Retina (tissue), 1 donor: ENCODE data around the gene STAT2.
"Not testable (repeated sequence)": the region's sequence is repeated elsewhere in the genome, so short reads cannot be mapped to it uniquely, and the experiment has no call there.

ENCODE experiments used
- DNase-seq: peaks from one replicate; pipeline ENCODE4 v3.0.0-alpha.2; 2016

Gene STAT2

DNA sequence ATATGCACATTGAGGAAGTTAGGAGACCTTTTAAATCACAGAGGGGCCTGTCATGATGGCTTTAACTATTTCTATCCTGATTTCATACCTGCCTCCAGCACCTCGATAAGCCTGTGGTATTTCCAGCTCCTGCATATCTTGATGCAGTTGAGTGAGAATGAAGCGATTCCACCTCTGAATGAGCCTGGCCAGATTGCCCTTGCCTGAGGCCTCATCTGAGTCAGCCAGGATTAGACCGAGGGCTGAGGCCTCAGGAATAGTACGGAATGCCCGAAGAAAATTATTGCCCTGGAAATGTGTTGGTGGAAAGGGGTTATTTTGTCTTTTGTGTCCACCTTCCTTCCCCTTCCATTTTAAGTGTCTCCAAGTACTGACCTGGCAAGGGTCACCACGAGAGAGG lies 35.7 kb downstream of the STAT2 start:
- no peak for DNase-seq

DNA sequence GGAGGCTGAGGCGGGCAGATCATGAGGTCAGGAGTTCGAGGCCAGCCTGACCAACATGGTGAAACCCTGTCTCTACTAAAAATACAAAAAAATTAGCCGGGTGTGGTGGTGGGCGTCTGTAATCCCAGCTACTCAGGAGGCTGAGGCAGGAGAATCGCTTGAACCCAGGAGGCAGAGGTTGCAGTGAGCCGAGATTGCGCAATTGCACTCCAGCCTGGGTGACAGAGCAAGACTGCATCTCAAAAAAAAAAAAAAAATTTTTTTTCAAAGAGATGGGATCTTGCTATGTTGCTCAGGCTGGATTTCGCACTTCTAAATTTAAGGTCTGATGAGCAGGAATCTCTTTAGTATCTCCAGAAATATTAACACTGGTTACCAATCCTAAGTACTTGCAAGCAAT lies 38.3 kb downstream of the STAT2 start:
- not testable (repeated sequence) for DNase-seq

GRCh38 chr12:56321027-56321426 lies 38.9 kb downstream of the STAT2 start:
- no peak for DNase-seq

- no peak for DNase-seq
Observed at GRCh38 chr12:56317675-56318074, 42.2 kb downstream of the STAT2 start.

DNA sequence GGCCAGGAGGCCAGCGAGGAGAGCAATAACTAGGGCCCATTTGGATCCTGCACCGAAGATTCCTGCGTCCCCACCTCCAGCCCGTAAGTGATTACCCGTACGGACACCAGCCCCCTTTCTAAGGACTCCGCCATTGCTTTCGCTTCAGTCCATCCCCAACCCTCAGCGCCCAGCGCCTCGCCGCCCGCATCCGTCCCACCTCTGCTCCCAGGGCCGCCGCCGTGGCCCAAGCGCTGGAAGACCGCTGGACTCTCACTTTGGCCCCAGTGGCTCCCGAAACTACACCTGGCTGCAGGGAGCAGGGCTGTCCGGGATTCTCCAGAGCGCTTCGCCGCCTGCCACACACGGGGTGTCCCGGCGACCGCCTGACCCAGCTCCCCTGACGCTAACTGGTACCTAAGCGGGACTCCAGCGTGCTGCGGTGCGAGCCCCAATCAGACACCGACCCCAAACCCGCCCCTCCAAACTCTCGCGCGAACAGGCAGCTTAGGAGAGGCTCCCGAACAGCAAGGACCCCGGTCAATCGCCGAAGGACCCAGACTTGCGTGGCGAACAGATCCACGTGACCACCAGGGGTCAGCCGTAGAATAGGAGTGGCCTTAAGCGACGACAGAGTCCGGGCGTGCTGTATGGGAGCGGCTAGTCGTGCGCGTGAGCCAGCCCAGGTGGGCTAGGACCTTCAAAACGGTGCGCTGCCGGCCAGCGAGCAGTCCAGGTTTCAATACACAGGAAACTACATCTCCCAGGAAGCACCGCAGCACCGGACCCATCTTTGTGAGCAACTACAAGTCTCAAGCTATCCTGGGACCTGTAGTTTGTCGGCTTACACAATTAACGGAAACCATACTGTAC lies 44.1 kb downstream of the STAT2 start, which contains the start of gene CNPY2:
TSS of gene CNPY2 (minus strand) at position 367 of the 852 bp plus-strand sequence. CDS start 771 bp downstream, outside the sequence.
- peak; percentile 99 for DNase-seq

DNA sequence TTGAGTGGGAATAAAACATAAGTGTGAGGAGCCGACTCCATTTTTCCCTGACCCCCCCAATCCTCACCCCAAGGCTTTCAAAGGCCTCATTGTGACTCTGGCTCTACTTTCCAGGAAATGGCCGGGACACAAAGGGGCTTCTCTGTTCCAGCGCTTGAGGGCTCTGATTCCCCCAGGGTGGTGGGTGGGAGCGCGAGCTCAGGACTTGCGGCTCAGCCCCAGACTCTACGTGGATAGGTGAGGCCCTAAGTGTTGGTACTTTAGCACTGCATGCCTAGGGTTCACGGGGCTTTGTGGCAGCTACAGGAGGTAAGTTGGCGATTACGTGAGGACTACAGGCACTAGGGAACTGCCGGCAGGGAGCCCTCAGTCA lies 44.7 kb downstream of the STAT2 start:
- DNase-seq: no peak

DNA sequence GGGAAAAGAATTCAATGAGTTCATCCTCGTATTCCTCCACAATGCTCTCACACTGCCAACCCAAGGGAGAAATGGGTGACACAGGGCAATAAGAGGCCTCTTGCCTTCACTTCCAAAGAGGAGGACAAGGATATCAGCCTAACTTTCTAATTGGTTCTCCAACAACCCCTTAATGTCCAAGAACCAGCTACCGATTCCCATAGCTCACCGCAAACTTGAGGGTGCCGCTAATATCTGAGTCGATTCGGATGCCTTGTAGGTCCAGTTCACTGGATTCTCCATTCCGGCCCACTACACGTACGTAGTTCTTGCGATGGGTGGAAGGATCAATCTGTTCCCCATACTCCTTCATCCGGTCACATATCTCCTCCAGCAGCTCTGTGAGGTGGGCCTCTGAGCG lies 48.9 kb downstream of the STAT2 start:
- no peak for DNase-seq

DNA sequence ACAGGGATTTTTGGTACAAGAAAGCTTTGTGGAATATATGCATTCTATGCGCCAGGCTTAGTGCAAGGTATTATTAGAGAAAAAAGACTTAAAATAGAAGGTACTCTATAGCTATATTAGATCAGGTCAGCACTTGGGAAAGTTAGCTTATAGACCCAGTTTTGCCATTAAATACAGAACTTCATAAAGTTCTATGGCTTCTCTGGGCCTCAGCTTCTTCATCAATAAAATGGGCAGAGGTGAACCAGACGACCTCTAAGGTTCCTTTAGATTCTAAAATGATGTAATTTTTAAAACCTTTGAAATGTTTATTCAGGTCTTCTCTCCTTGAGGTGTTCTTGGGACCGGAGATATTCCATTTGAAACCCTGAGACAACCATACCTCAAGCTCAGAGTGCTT lies 51.2 kb downstream of the STAT2 start:
- no peak for DNase-seq

- DNase-seq: no peak
Observed at GRCh38 chr12:56307221-56307965, 52.5 kb downstream of the STAT2 start.

DNA sequence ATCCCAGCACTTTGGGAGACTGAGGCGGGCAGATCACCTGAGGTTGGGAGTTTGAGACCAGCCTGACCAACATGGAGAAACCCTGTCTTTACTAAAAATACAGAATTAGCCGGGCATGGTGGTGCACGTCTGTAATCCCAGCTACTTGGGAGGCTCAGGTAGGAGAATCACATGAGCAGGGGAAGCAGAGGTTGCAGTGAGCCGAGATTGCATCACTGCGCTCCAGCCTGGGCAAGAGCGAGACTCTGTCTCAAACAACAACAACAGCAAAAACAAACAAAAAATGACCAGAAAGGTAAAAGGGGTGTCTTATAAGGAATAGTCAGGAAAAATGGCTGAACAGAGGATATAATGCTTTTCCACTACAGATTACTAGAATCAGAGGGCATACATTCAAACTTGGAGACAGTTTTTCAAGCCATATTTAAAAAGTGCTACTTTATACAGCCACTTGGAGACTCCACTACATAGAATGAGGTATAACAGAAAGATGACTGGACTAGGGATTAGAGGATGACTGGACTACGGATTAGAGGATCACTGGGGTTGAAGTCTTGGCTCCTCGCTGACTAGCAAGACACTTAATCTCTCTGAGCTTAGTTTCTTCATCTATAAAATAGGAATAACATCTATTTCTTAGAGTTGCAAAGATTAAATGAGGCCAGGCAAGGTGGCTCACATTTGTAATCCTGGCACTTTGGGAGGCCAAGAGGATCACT lies 54.9 kb downstream of the STAT2 start:
- DNase-seq: no peak

GRCh38 chr12:56304276-56304675 lies 55.6 kb downstream of the STAT2 start:
- no peak for DNase-seq

DNA sequence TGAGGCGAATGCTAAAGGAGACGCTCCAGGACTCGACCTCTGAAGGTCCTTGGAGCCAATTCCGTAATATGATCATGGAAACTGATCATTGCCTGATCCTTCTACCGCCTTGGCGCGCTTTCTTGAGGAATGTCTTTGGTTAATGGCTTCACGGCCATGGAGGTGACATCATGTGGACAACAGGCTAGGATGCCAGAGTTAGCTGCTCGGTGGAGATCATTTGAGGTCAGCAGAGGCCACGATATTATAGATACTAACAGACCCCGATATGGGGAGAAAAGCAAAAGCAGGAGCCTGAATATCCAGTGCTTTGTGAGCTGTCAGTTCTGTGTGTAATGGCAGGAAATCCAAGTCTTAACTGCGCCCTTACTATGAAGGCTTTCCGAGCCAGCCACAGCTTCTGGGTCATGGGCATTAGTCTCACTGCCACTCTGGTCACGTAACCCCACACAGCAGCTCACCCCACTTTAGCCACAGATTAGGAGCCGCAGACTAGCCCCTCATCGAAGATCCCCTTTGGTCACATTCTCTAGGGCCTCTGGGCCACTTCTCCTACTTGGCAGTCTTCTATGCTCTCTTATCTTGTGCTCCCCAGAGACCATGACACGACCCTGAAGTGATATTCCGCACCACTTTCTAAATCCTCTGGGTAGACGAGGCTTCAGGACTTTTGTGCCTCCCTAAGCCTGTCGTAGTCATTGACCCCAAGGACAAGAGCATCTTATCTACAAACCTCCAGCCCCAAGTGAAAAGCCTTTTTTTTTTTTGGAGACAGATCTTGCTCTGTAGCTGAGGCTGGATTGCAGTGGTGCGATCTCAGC lies 59.1 kb downstream of the STAT2 start:
- no peak for DNase-seq

DNA sequence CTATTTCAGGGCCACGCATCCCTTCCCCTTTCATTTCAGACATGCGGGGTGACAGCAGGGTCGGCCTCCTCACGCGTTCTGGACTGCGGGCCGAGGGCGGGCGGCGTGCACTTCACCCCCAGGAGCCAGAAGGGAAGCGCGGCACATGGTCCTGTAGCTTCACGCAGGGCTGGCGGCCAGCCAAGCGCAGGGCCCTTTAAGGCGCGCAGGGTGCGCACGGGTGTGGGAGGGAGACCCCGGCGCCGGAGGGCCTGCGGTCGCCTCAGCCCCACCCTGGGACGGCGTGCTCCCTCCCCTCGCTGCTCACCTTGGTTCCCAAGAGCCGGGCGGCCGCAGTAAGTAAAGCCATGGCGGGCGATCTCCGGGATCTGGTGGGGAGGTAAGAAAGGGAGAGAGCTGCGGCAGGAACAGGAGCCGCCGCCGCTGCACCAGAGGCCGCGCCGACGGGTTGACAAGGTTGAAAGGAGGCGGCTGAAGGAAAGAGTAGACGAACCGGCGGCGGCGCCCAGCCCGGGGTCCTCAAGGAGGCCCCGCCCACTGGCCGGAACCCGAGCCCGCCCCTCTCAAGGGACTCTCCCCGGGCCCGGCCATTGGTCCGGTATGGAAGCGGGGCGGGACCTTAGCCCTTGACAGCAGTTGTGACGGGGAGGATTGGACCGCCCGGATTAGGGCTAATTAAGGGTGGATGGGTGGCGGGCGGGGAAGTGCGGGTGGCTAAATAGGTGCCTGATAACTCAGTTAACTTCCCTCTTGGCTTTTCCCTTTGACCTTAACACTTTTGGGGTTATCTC lies 59.9 kb downstream of the STAT2 start, which contains the start of gene CS:
TSS of gene CS (minus strand) at position 478 of the 791 bp plus-strand sequence. CDS start at position 349, 129 bp downstream.
- DNase-seq: peak; percentile 98

DNA sequence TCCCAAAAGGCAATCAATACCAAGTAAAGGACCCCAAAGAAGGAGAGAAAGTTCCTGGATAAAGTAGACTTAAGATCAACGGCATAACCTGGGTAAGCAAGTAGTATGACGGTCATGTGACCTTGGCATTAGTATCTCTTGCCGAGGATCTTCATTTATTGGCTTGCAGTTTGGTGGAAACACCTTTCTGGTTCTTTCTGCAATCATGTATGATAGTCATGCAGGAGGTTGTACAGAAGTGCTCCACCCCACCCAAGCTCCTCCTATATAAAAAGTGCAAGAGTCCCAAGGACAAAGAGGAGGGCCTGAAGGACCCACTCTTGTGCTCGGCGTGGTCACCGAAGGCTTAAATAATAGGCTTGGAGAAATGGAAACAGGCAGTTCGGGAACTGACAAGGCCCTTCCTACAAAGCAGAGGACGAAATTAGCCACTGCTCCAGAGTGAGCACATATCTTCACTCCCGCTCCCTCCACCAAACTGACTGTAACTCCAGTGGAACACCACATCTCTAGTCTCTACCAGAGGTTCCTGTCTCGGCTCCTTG lies 60.5 kb downstream of the STAT2 start:
- no peak for DNase-seq

DNA sequence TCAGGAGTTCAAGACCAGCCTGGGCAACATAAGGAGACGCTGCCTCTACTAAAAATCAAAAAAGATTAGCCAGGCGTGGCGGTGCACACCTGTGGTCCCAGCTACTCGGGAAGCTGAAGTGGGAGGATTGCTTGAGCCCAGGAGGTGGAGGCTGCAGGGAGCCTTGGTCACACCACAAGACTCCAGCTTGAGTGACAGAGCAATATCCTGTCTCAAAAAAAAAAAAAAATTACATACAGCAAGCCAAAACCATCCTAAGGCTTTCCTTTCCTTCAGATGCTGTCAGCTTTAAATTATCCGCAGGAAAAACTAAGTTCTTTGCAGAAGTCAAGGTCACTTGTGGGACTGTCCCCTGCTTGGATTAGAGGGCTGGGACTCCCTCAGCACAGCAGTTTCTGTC lies 61.1 kb downstream of the STAT2 start:
- no peak for DNase-seq

DNA sequence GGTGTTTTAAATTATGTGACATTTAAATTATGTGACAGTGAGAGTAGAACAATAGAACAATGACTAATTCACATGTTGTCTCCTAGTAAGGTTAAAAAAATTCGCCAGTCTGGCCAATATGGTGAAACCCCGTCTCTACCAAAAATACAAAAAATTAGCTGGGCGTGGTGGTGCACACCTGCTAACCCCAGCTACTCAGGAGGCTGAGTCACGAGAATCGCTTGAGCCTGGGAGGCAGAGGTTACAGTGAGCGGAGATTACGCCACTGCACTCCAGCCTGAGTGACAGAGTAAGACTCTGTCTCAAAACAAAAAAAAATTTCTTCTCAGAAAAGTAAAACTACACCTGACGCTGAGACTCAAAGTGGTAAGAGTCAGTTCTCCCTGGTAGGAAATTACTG lies 62.5 kb downstream of the STAT2 start:
- no peak for DNase-seq

DNA sequence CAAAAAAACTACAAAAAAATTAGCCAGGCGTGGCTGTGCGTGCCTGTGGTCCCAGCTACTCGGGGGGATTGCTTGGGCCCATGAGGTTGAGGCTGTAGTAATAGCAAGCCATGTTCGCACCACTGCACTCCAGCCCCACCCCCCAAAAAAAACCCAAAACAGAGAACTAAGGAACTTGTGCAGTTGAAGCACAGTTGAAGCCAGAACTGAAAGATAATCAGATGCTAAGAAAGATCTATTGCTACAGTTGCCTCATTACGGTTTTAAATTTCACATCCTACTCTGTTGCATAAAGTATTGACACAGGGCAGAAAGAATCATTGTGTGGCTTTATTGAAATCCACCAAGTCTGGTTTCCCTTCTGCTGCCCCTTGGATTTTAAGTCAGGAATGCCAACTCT lies 63.6 kb downstream of the STAT2 start:
- no peak for DNase-seq

DNA sequence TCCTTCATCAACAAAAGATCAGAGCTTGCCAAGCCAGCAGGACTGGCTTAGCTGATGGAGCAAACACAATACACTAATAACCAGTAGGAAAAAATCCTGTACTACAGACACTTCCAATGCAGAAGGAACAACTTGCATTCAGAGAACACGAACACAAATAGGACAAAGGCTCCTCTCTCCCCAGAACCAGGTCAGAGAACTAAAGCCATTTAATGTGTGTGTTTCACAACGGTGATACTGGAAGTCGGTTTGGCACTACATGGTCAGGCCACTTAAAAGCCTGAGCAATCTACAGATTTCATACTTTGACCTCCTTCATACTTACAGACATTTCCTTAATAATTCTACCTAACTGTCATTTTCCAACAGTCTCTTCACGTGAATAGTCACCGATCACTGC lies 66.1 kb downstream of the STAT2 start:
- no peak for DNase-seq
